Measurements from ENCODE around the gene PGK1. TPM values are rescaled to one million over a fixed set of nuclear protein-coding genes. Genes with fewer than 3 reads are reported as not detected.

The PGK1 gene
- total and polyA plus RNA-seq, 9 of the 15 experiments (the other 6 are each of a cell fraction or from before 2014, with no cell fraction given), result 199 to 1,378 (median 378) TPM

GRCh38 chrX:78118628-78119027 lies 14.6 kb downstream of the PGK1 start:
- no peaks in the 10 kb centered on the region for H3K27me3 ChIP-seq (ENCODE audit: control insufficient read depth in 2 of 2, insufficient read depth in 2 of 2, low read length in 2 of 2)
- no peak overlapping the region for H3K4me2 ChIP-seq (ENCODE audit: insufficient read depth, low read length)
- H3K4me3 ChIP-seq, result no peak overlapping the region
- FAIRE-seq, result no peak
- BruUV-seq (replicated peaks), result no TSS peak
- WGBS (ENCODE audit: insufficient coverage, low coverage, missing lambda C conversion rate), result 80% methylated on average over 1 of the region's 1 CpG
- H3K9me1 ChIP-seq (ENCODE audit: control insufficient read depth, insufficient read depth, low read length), result peaks cover 2% of the 10 kb centered on the region
- ChIA-PET CTCF (ENCODE audit: low intra/inter-chr PET ratio) (no interaction called here), POLR2A (no interaction called here)
- no peak overlapping the region for H3K27ac ChIP-seq (ENCODE audit: extremely low read depth, low read depth, low read length)
- H3K4me1 ChIP-seq (replicated peaks in 1 of 2; ENCODE audit: control insufficient read depth in 2 of 2, insufficient read depth in 2 of 2, low read length in 2 of 2), result peaks cover 0 to 7% of the 10 kb centered on the region in 2 experiments; a peak in 2 of 5 replicates
- peak; percentile 17; the same call in 1 of the 3 replicates for ATAC-seq
- intact Hi-C loops (cut with micrococcal nuclease), result no loop called here
- in situ Hi-C loops (cut with MboI), result no loop called here
- H3K9ac ChIP-seq (ENCODE audit: insufficient read depth in 1 of 2, low read depth in 2 of 2, low read length in 2 of 2), result no peak overlapping the region
- no peaks in the 10 kb centered on the region for H3K9me3 ChIP-seq (replicated peaks; ENCODE audit: control insufficient read depth, insufficient read depth, low read depth, low read length)
- DNase-seq (ENCODE audit: extremely low read depth in 1 of 4, low spot score in 3 of 4), result no peak
- peaks cover 98% of the 10 kb centered on the region for H3K36me3 ChIP-seq (ENCODE audit: control insufficient read depth, insufficient read depth, low read length)
- no peak overlapping the region for H2AFZ ChIP-seq (ENCODE audit: low read depth, low read length)
- TF ChIP-seq EZH2 (IDR thresholded peaks at IDR 0.05; ENCODE audit: borderline replicate concordance, low read depth, low read length) (no peak), BCLAF1 (IDR thresholded peaks at IDR 0.05; ENCODE audit: borderline replicate concordance in 1 of 2, control insufficient read depth in 1 of 2, low read depth in 2 of 2, low read length in 1 of 2) (no peak), JUND (IDR thresholded peaks at IDR 0.05; ENCODE audit: borderline replicate concordance, low read depth, low read length) (no peak), JUND (tag; IDR thresholded peaks at IDR 0.05; ENCODE audit: borderline replicate concordance, low read depth, low read length) (no peak)
- peaks cover 84% of the 10 kb centered on the region for H3K79me2 ChIP-seq (ENCODE audit: control insufficient read depth, insufficient read depth, low read length)
- H4K20me1 ChIP-seq (replicated peaks; ENCODE audit: control insufficient read depth, insufficient read depth, low read length), result peaks cover 28% of the 10 kb centered on the region; the same call in 1 of the 2 replicates

All from K562 (cell line).